ENCODE data around the gene SERINC5.
"Not testable (repeated sequence)": the region's sequence is repeated elsewhere in the genome, so short reads cannot be mapped to it uniquely, and the experiment has no call there.

SERINC5 gene

DNA sequence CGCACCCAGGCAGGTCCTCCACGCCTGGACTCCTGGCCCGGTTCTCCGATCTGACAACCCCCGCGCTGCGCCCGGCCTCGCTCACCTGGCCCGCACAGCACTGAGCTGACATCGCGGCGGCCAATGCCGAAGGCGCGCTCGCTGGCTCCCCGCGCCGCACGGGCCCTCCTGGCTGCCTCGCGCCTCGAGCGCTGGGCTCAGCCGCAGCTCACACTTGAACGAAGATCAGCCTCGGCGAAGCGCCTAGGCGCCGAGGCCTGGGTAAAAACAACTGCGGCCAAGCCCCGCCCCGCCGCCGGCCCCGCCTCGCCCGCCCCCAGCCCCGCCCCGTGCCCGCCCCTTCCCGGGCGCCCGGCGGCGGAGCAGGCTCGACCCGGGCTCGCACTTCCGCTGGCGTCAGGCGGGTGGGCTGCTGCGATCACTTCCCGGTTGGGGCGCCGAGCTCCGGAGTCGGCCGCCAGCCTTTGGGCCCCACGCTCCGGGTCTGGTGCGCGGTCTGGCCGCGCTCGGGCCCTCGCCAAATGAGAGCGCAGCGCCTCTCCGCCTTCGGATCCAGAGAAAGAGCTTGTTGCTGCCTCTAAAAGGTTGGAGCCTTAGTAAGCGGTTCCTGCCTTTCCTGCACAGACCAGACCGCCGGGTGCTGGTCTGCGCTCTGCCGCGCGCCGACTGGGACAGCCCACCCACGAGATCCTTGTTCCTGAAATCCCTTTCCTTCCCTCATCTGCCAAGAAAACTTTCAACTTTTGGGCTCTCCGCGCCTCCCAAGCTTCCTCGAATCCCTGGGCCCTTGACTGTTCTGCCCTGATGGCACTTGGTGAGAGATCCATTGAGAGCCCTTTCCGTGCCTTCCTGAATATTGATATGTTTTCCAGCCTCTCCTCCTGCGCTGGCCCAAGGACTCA is at the start of gene SERINC5:
SERINC5 (minus strand) TSS at position 238 of the 902 bp plus-strand sequence; CDS start at position 112, 126 bp downstream.
- in situ Hi-C loops (cut with MboI; ENCODE audit: low sequenced_read_pairs), result no loop called here

DNA sequence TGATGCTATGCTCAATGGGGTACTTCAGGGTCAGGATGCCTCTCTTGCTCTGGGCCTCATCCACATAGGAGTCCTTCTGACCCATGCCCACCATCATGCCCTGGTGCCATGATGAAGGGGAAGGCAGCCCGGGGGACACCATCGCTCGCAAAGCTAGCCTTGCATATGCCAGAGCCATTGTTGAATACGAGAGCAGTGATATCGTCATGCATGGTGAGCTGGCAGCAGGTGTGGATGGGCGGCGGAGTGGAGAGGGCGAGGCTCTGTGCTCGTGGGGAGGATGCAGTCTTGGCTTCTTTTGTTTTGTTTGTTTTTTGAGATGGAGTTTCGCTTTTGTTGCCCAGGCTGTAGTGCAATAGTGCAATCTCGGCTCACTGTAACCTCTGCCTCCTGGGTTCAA is 46.8 kb upstream of the SERINC5 start:
- in situ Hi-C loops (cut with MboI; ENCODE audit: low sequenced_read_pairs), result no loop called here

DNA sequence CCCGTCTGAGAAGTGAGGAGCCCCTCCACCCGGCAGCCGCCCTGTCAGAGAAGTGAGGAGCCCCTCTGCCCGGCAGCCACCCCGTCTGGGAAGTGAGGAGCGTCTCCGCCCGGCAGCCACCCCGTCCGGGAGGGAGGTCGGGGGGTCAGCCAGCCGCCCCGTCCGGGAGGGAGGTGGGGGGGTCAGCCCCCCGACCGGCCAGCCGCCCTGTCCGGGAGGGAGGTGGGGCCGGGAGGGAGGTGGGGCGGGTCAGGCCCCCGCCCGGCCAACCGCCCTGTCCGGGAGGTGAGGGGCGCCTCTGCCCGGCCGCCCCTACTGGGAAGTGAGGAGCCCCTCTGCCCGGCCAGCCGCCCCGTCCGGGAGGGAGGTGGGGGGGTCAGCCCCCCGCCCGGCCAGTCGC is 45.5 kb upstream of the SERINC5 start:
- in situ Hi-C loops (cut with MboI; ENCODE audit: low sequenced_read_pairs), result not testable (repeated sequence)

DNA sequence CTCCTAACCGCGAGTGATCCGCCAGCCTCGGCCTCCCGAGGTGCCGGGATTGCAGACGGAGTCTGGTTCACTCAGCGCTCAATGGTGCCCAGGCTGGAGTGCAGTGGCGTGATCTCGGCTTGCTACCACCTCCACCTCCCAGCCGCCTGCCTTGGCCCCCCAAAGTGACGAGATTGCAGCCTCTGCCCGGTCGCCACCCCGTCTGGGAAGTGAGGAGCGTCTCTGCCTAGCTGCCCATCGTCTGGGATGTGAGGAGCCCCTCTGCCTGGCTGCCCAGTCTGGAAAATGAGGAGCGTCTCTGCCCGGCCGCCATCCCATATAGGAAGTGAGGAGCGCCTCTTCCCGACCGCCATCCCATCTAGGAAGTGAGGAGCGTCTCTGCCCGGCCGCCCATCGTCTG is 44.9 kb upstream of the SERINC5 start:
- in situ Hi-C loops (cut with MboI; ENCODE audit: low sequenced_read_pairs), result not testable (repeated sequence)

DNA sequence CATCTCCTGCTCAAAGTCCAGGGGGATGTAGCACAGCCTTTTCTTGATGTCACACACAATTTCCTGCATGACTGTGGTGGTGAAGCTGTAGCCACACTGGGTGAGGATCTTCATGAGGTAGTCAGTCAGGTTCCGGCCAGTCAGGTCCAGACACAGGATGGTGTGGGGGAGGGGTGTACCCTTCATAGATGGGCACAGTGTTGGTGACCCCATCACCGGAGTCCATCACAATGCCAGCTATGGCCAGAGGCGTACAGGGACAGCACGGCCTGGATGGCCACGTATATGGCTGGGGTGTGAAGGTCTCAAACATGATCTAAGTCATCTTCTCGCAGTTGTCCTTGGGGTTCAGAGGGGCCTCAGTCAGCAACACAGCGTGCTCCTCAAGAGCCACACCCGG is 44.3 kb upstream of the SERINC5 start:
- in situ Hi-C loops (cut with MboI; ENCODE audit: low sequenced_read_pairs), result no loop called here

DNA sequence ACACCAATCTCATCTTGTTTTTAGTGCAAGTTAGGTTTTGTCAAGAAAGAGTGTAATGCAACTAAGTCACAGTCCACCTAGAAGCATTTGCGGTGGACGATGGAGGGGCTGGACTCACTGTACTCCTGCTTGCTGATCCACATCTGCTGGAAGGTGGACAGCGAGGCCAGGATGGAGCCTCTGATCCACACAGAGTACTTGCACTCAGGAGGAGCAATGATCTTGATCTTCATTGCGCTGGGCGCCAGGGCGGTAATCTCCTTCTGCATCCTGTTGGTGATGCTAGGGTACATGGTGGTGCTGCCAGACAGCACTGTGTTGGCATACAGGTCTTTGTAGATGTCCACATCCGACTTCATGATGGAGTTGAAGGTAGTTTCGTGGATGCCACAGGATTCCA is 43.8 kb upstream of the SERINC5 start:
- in situ Hi-C loops (cut with MboI; ENCODE audit: low sequenced_read_pairs), result no loop called here

DNA sequence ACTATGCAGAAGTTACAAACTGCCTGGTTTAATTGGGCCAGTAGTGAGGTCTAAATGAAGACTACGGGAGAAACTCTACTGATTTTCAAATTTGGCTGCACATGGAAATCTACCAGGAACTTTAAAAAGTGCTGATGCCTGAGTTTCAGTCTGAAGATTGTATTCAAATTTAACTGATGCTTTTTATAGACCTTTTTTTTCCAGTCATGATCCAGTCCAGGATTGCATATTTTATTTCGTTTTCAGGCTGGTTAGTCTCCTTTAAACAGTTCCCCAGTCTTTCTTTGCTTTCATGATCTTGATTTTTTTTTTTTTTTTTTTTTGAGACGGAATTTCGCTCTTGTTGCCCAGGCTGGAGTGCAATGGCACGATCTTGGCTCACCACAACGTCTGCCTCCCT is 40.3 kb upstream of the SERINC5 start:
- in situ Hi-C loops (cut with MboI; ENCODE audit: low sequenced_read_pairs), result no loop called here

DNA sequence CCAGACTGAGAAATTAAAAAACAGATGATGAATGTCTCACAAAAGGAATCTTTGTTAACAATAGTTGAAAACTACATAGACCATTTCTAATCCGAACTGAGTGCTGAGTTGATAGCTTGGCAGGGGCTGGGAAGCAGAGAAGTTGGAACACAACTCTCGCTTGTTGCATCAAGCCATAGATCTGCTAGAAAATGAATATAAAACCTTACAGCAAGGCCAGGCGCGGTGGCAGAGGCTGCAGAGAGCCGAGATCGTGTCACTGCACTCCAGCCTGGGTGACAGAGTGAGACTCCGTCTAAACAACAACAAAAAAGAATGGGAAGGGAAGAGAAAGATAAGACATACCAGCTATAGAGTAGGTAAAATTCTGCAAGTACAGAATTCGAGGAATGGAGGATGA is 35.9 kb upstream of the SERINC5 start:
- in situ Hi-C loops (cut with MboI; ENCODE audit: low sequenced_read_pairs), result no loop called here

DNA sequence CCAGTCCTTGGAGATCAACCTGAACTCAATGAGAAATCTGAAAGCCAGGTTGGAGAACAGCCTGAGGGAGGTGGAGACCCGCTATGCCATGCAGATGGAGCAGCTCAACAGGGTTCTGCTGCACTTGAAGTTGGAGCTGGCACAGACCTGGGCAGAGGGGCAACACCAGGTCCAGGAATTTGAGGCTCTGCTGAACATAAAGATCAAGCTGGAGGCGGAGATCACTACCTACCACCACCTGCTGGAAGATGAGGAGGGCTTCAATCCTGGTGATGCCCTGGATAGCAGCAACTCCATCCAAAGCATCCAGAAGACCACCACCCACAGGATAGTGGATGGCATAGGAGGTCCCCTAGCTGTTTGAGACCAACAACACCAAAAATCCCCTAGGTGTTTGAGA is 33.5 kb upstream of the SERINC5 start:
- in situ Hi-C loops (cut with MboI; ENCODE audit: low sequenced_read_pairs), result no loop called here

DNA sequence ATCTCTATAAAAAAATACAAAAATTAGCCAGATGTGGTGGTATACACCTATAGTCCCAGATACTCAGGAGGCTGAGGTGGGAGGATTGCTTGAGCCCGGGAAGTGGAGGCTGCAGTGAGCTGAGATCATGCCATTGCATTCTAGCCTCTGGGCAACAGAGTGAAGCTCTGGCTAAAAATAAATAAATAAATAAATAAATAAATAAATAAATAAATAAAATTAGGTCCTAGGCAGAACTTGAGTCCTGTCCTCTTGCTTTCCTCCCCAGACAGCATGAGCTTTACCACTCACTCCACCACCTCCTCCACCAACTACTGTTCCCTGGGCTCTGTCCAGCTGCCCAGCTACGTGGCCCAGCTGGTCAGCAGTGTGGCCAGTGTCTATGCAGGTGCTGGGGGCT is 32.3 kb upstream of the SERINC5 start:
- in situ Hi-C loops (cut with MboI; ENCODE audit: low sequenced_read_pairs), result no loop called here

DNA sequence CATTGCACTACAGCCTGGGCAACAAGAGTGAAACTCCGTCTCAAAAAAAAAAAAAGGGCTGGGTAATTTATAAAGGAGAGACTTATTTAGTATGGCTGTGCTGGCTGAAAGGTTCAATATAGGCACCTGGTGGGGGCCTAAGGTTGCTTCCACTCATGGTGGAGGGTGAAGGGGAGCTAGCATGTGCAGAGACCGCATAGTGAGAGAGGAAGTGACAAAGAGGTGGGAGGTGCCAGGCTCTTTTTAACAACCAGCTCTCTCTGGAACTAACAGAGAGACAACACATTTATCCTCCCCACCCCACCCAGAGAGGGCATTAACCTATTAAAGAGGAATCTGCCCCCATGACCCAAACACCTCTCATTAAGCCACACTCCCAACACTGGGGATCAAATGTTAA is 28.9 kb upstream of the SERINC5 start:
- in situ Hi-C loops (cut with MboI; ENCODE audit: low sequenced_read_pairs), result no loop called here

DNA sequence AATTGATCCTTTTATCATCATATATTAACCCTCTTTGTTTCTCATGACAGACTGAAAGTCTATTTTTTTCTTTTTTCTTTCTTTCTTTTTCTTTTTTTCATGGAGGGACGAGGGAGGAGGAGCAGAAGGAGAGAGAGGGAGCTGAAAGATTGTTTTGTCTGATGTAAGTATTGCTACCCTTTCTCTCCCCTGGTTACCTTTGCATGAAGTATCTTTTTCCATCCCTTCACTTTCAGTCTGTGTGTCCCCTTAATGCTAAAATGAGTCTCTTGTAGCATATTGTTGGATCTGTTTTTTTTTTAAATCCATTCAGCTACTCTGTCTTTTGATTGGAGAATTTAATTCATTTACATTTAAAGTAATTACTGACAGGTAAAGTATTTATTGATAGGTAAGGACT is 27.5 kb upstream of the SERINC5 start:
- in situ Hi-C loops (cut with MboI; ENCODE audit: low sequenced_read_pairs), result no loop called here

DNA sequence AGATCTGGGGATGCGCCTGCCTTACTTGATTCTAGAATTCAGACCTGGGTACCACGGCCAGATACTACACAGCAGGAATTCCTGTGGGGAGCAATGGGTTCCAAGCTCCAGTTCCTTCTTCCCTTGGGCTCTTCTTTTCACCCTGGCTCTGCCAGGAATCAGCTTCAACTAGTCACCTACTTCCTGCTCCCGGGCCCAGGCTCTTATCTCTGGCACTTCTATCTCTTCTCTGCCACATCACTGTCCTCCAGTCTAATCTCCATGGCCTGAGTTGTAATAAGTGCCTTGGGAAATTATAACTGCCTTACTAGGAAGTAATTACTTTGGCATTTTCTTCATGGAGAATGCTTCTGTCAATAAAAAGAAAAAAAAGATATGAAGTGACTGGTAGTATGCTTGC is 26.2 kb upstream of the SERINC5 start:
- in situ Hi-C loops (cut with MboI; ENCODE audit: low sequenced_read_pairs), result no loop called here

DNA sequence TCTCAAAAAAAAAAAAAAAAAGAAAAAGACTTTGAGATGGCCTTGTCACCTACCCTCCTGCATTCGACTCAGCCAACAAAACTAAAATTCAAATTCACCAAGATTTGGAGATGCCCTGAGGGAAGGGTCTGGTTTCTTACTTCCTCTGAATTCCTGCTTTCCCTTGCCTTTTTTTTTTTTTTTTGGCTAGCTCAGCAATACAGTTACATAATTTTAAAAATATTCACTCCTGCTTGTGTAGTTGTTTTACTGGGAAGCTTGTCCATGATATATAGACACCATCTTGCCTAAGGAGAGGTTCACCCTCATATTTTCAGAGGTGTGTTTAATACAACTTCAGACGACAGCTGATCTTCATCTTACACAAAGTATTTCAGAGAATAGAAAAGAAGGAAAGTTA is 21.3 kb upstream of the SERINC5 start:
- in situ Hi-C loops (cut with MboI; ENCODE audit: low sequenced_read_pairs), result no loop called here

DNA sequence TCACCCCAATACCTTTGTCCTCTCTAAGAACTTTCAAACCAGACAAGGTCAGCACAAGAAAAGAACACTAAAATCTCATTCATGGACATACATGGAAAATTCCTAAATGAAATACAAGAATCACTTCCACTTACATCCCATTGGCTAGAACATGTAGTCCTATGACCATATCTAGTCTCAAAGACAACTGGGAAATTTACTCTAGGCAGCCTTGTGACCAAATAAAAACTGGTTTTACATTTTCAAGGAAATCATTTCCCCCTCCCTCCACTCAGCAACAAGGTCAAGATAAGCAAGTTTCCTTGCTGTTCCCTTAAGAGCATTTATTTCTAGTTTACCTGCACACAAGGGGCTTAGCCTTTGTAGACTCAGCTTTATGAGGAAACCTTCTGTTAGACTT is 20.3 kb upstream of the SERINC5 start:
- in situ Hi-C loops (cut with MboI; ENCODE audit: low sequenced_read_pairs), result no loop called here

DNA sequence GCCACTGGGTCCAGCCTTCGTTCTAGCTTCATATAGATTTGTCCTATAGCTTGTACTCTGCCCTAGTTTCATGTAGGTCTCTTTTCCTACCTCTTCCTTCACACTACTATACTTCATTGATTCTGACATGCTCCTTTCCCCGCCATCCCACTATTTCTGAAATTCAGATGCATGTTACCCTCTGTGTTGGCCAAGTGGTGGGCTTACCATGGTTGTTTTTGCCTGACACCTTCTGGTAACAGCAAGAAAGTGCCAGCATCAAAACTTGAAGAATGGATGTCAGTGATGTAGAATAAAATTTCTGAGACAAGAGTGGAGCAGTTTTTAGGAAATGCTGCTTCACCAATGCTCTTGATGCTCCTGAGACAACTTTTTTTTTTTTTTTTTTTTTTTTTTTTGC is 19.5 kb upstream of the SERINC5 start:
- in situ Hi-C loops (cut with MboI; ENCODE audit: low sequenced_read_pairs), result no loop called here

DNA sequence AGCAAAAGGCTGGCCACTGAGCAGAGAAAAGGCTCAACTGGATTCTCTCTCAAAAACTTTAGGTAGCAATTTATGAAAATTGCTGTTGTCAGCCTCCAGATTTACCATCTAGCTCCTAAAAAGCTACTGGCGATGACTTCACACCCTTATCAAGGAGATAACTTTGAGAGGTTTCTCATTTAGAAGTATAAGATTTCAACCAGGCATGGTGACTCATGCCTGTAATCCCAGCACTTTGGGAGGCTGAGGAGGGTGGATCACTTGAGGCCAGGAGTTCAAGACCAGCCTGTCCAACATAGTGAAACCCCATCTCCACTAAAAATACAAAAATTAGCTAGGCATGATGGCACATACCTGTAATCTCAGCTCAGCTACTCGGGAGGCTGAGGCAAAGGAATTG is 14.7 kb upstream of the SERINC5 start:
- in situ Hi-C loops (cut with MboI; ENCODE audit: low sequenced_read_pairs), result not testable (repeated sequence)

DNA sequence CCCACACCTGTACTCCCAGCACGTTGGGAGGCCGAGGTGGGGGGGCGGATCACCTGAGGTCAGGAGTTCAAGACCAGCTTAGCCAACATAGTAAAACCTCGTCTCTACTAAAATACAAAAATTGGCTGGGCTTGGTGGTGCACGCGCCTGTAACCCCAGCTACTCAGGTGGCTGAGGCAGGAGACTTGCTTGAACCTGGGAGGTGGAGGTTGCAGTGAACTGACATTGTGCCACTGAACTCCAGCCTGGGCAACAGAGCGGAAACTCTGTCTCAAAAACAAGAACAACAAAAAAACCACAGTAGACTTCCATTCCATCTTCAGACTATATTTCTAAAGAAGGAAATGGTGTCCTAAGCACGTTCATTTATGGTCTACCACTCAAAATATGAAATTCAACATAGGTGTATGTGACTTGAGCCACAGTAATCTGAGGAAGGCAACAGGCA is 14.2 kb upstream of the SERINC5 start:
- in situ Hi-C loops (cut with MboI; ENCODE audit: low sequenced_read_pairs), result no loop called here

DNA sequence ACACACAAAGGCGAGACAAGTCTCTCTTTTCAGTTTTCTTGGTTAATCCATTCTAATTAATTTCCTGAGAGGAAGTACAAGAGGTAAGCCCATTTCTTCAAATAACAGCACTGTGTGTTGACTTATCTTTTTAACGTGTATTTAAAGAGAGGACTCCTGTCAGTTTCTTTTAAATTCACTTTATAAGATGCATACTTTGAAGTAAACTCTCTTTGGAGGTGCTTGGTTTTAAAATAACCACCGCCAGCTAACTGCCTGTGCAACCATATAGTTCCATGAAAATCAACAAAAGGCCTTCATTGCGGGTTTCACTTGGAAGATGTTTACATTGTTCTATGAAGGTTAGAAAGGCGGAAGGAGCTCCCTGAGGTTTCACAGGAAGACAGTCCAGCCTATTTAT is 13.1 kb upstream of the SERINC5 start:
- in situ Hi-C loops (cut with MboI; ENCODE audit: low sequenced_read_pairs), result no loop called here

DNA sequence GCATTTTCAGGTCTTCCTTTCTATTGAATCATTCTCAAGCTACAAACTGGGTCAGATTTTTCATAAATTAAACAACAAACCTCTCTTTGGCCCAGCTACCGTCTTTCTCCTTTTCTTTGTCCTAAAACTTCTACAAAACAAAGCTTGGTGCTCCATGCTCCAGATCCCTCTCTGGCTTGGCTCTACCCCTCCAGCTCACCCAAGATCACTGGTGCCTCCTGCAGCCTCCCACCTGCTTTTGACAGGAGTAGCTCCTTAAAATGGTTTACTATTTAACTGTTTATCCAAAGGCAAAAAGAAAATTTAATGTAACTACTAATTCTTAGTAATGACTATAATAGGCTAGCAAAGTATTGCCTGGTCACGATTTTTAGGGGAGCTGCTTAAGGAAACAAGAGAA is 10.7 kb upstream of the SERINC5 start:
- in situ Hi-C loops (cut with MboI; ENCODE audit: low sequenced_read_pairs), result no loop called here

DNA sequence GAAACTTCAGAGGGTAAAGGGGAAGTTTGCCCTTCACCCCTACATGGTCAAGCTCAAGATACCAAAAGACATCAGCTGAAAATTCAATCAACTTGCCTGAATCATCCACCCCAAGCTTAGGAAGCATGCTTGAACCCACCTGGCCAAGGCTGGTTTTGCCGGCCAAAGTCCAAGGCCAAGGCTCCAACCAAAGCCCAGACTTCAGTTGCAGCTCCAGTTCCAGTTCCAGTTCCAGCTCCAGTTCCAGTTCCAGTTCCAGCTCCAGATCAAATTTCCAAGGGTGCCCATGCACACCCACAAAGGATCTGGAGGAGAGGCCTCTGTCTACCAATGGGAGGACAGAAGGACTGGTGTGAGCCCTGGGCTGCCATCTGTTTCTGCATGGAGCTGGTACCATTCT is 4.6 kb upstream of the SERINC5 start:
- in situ Hi-C loops (cut with MboI; ENCODE audit: low sequenced_read_pairs), result no loop called here

DNA sequence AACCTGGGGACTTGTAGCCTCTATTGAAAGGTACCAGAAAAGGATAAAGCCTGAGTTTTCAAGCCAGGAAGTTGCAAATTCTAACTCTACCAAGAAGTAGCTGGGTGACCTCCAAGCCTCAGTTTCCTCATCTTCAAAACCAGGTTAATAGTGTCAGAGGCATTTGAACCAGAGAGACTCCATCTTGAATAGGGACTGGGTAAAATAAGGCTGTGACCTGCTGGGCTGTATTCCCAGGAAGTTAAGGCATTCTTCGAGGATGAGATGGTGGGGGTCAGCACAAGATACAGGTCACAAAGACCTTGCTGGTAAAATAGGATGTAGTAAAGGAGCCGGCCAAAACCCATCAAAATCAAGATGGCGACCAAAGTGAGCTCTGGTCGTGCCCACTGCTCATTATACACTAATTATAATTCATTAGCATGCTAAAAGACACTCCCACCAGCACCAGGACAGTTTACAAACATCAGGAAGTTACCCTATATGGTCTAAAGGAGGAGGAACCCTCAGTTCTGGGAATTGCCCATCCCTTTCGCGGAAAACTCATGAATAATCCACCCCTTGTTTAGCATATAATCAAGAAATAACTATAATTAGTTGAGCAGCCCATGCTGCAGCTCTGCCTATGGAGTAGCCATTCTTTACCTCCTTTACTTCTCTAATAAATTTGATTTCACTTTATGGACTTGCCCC is 3.8 kb upstream of the SERINC5 start:
- in situ Hi-C loops (cut with MboI; ENCODE audit: low sequenced_read_pairs), result no loop called here

All from hTERT RPE-1 (cell line).